HG03139 (cell line): Measurements from ENCODE around the gene DTL.

ENCODE experiments used
- ATAC-seq: cut with Tn5 transposase; IDR thresholded peaks from one replicate; pipeline ENCODE4 v1.9.1; 2021; ENCODE audit not compliant: unreplicated experiment

DTL gene

DNA sequence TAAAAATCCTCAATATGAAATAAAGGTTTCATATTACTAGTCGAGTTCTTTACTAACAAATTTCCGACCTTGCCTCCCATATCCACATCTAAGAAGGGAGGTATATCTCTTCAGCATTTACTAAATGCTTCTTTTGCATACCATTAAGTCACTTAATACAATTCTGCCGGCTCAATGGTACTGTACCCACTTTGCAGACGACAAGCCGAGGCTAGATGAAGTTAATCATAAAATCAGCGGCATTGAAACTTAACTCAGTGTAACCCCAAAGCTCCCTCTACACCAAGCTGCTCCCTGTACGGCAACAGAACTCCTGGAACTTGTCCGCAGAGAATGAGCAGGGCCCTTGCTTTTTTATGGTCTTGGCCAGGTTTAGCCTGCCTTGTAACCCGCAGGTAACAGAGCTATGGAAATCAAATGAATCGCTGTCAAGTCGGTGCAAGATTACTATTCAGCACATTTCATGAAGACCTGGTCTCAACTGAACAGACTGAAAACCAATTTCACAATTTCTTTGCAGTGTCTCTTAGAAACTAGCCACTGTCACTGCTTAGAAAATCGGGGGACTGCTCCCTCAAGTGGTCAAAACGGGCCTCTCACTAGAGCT is 929 bp upstream of the DTL start:
- no peak for ATAC-seq

DNA sequence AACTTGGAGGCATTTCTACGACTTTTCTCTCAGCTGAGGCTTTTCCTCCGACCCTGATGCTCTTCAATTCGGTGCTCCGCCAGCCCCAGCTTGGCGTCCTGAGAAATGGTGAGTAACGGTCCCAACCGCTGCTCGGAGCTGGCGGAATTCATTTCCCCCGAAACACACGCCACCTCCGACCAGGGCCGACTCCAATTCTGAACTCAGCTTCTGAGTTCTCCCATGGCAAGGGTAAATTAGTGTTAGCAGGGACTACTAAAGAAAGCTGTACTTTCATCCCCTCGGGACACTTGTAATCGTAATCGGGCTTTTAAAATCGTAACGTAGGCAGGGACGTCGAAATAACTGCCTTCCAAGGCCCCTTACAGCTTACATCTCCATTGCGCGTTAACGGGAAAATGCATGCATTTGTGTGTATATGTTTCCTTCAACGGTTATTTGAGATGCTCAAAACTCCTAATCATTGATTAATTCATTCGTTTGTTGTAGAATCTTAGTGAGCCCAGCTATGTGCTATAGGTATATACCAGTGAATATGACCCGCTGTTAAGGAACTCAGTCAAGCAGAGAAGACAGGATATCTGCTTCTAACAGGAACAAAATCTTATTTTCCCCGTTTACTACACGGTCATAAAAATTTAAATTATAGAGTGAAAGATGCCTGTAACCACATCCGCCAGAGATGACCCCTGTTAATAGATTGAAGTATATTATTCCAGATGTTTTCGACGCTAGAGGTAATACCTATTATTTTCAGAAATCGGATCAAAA is 472 bp downstream of the DTL start:
- ATAC-seq: peak; percentile 6

DNA sequence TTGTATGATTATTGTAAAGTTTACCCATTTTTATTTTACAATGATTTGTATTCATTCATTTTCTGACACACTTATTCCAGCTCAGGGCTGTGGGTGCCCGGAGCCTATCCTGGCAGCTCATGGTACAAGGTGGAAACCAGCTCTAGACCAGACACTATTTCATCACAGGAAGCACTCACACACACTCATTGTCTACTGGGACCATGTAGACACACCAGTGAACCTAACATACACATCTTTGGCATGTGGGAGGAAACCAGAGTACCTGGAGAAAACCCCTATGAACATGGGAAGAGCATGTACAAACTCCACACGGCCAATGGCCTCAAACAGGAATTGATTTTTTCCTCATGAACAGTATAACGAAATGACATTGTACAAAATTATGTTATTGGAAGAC is 2.4 kb downstream of the DTL start:
- ATAC-seq: no peak

DNA sequence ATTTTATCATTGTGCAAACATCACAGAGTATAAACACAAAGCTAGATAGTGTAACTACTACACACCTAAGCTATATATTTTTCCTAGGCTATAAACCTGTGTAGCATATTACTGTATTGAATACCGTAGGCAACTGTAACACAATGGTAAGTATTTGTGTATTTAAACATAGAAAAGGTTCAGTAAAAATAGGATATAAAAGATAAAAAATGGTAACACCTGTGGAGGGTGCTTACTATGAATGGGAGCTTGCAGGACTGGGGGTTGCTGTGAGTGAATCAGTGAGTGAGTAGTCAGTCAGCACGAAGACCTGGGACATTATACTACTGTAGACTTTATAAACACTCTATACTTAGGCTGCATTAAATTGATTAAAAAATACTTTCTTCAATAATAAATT is 4.1 kb downstream of the DTL start:
- no peak for ATAC-seq

GRCh38 chr1:212040629-212041412 is 5.3 kb downstream of the DTL start:
- no peak for ATAC-seq

- ATAC-seq: no peak
These were observed 6.9 kb downstream of the DTL start for GRCh38 chr1:212042436-212042835.

DNA sequence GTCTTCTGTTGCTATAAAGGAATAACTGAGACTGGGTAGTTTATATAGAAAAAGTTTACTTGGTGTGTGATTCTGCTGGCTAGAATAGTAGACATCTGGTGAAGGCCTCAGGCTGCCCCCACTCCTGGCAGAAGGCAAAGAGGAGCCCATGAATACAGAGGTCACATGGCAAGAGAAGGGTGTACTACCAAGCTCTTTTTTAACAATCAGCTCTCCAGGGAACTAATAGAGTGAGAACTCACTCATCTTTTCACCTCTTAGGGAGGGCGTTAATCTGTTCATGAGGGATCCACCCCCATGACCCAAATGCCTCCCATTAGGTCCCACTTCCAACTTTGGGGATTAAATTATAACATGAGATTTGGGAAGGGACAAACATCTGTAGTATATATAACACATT is 9.3 kb downstream of the DTL start:
- ATAC-seq: no peak

DNA sequence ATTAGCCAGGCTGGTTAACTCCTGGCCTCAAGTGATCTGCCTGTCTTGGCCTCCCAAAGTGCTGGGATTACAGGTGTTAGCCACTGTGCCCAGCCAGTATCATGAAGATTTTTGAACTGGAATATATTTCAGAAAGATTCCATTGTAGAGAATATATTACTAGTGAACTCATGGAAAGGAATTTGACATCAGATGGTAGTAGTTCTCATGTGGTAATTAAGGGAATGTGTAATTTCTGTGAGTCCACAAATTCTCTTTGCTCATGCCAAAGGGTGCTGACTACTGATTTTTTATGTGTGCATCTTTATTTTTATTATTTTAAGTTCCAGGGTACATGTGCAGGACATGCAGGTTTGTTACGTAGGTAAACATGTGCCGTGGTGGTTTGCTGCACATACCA is 10.4 kb downstream of the DTL start:
- no peak for ATAC-seq

DNA sequence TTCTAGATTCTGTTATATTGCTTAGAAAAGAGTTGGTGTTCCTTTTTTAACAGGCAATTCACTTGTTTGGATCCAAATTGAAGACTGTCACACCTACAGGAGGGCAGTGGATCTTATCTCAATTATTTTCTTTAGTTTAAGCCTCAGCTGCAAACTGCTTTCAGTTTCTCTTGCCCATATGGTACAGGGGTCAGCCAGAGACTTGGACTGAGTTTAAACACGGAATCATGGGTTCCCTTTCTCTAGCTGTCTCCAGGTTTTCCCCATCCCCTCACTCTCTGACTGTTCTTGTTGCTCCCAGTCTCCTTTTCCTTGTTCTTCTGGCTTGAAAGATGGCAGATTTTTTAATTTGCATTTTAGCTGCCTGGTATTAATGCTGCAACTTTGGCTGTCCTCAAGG is 18.4 kb downstream of the DTL start:
- ATAC-seq: no peak

DNA sequence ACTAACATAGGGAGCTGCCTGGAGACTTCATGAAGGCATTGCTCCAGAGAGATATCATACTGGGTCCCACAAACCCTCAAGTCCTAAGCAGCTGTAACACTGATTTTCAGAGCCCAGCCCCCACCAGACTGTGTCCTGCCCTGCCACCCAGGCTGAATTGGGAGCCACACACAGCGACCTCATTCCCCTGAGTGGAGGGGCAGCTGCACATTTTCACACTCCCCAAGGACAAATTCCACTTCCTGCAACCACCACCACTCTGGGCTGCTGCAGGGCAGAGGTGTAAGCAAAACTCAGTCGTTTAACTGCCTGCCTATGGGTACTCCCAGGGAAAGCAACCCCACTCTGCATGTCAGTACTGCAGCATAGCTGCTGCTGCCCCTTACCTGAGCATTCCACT is 19.8 kb downstream of the DTL start:
- ATAC-seq: no peak

GRCh38 chr1:212060632-212061472 is 25.3 kb downstream of the DTL start:
- no peak for ATAC-seq

GRCh38 chr1:212062832-212063438 is 27.4 kb downstream of the DTL start:
- no peak for ATAC-seq

DNA sequence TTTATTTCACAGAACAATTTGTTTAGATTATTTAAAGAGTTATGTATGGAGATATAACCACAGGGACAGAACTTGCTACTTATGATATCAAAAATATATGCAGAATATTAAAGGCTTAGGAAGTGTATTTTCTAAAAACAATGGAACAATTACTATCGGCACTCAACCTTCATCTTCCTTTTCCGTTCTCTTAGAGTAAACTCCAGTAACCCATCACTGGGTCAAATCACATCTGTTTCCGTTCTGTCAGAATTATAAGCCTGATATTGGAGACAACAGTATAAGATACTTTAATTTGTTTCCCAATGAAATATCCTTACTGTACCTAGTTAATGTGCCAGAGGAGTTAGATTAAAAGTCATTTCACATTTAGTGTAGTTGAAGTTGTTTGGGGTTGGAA is 32.2 kb downstream of the DTL start:
- ATAC-seq: no peak

DNA sequence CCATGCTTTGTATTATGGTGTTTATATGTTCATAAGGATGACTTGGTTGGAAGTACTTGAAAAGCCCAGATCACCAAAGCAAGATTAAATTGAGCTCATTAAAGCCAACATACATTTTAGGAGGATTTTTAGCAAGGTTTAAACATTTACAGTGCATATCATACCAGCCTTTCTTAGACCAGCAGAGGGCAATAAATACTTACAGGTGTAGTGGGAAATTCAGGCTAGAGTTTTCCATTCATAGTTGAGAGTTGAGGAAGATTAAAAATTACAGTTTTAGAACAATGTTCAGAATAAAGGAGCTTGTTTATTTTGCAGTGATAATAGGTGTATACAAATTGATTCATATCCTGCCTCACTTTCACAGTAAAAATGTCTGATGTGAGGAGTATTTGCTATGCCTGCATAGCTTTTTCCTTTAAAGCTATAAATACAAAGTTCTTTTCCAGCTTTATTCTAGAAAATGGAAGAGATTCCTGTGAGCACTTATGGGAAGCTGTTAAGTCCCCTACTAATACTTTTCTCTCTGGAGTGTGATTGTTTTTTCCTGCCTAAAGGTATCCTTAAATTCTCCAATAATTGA is 35.3 kb downstream of the DTL start:
- no peak for ATAC-seq

- no peak for ATAC-seq
These were observed 36.5 kb downstream of the DTL start for GRCh38 chr1:212072047-212072446.

DNA sequence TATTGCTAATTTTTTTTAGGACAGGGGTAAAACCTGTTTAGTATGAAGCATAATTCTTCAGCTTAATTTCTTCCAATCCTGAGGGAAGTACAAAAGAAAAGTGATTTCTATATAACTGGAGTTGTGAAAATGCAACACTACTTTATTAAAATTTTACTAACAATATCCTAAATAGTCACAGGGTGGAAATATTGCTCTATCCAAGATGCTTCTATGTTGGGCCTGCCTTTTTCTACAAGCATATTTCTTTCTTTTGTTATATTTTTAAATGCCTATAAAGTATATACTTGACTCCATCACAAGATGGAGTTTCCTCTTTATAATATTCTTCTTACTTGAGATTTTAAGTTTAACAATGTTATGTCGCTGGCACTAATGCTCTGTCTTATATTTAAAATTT is 37.9 kb downstream of the DTL start:
- no peak for ATAC-seq

DNA sequence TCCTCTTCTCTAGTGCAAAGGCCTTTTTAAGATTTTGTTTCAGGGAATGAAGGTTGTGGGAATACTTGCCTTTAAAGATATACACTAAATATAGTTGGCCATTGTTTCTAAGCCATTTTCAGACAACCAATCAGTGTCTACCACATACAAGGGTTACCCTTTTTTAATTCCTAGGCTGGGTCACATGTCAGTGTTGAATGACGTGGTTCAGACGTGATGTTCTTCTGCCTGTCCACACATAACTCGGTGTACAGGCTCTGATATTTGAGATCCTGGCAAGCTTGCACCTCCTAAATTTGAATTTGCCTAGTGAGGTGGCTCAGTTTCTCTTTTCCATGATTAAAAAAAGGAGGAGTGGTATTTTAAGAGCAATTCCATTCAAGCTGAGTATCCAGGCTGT is 38.8 kb downstream of the DTL start:
- ATAC-seq: no peak

DNA sequence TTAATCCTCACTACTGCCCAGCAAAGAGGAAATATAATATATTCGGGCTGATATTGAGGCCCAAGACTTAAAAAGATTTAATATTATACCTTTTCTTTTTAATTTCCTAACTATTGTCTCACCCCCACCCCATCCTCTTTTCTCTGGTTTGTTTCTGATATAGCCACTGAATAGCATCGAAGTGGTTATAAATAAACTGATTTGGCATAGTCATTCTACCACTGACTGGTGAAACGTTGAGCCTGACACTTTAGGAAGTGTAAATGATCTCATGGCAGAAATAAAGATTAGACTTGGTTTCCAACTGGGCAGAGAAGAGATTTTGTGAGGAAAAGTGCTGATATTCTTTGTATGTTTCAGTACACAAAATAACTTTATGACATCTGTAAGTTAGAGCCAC is 39.3 kb downstream of the DTL start:
- no peak for ATAC-seq

GRCh38 chr1:212077028-212077427 is 41.5 kb downstream of the DTL start:
- no peak for ATAC-seq

DNA sequence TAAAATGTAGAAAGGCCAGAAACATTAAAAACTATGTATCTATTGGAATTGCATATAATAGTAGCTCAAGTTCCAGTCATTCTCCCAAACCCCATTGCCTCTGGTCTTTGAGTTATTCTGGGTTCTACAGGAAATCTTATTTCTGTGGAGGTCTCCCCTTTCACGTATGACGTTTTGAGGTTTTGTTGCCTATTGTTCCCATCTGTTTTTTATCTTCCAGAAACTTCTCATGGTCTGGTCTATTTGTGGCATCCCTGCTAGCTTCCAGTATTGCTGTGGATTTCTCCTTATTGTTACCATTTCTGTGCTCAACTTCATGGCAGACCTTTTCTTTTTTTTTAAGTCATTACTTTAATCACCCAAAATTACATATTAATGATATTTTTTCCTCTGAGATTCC is 43.3 kb downstream of the DTL start:
- ATAC-seq: no peak
